HCT116 (cell line): ENCODE results near the gene ERG. TPM values are rescaled to one million over a fixed set of nuclear protein-coding genes. Genes with fewer than 3 reads are reported as not detected.

ENCODE experiments used
- ATAC-seq: fragments of 200-7000 bp; cut with Tn5 transposase; 2 replicates; pipeline ENCODE4 v1.9.1; 2020; ENCODE audit warnings: mild to moderate bottlenecking, moderate library complexity
- BruUV-seq: library from RNA; stranded (reverse); fragments of 400-500 nt; replicated peaks from 2 replicates; lab custom pipeline; 2021; lab: Mats Ljungman, UMichigan
- CTCF ChIA-PET: fragments of 300-600 bp; sonication (Branson Sonifier 250); formaldehyde crosslinking; loops from one replicate; lab custom pipeline; 2021; ENCODE audit warnings: antibody characterized with exemption; lab: Charles Lee
- POLR2A ChIA-PET: fragments of 300-600, 350-600 bp; sonication (Branson Sonifier 250); formaldehyde crosslinking; loops from one replicate; lab custom pipeline; 2021; ENCODE audit warnings: antibody characterized with exemption; lab: Charles Lee
- RAD21 ChIA-PET, 2 experiments: fragments of 300-600 bp; sonication (Branson Sonifier 250); formaldehyde crosslinking; loops; one replicate each; lab custom pipeline; 2023; ENCODE audit warnings: low total read pairs in 2 of 2; ENCODE audit not compliant: uncharacterized antibody in 2 of 2, unreplicated experiment in 2 of 2, low non-redundant PET in 1 of 2; lab: Charles Lee
- DNase-seq: peaks from one replicate; pipeline ENCODE4 v3.0.0-alpha.2; 2010; ENCODE audit warnings: low read depth, low spot score
- H2AFZ ChIP-seq: fragments of 200-600 bp; shearing (Covaris generic), sonication (generic); 2 replicates; pipeline ENCODE4 v1.6.1; 2017; ENCODE audit warnings: low read depth, mixed run types, mixed read lengths, antibody characterized with exemption, low read length; ENCODE audit not compliant: poor library complexity, severe bottlenecking
- H3K27ac ChIP-seq: 2 replicates; pipeline ENCODE4 v1.5.1; 2012; ENCODE audit warnings: low read depth, low read length
- H3K27me3 ChIP-seq: fragments of 200-600 bp; sonication (generic); 2 replicates; pipeline ENCODE4 v1.6.1; 2016; ENCODE audit warnings: mixed run types, low read length, mixed read lengths; ENCODE audit not compliant: insufficient read depth
- H3K36me3 ChIP-seq, 2 experiments: fragments of 200-500 bp in 1 of 2; fragments of 200-600 bp in 1 of 2; sonication (Bioruptor generic) in 1 of 2; sonication (generic) in 1 of 2; 2 replicates each; pipeline versions ENCODE4 v1.5.1 to v1.6.1; 2014 to 2016; ENCODE audit warnings: low read length in 2 of 2, inconsistent platforms in 1 of 2, mixed read lengths in 1 of 2, mixed run types in 1 of 2; ENCODE audit not compliant: insufficient read depth in 2 of 2, control insufficient read depth in 1 of 2
- H3K4me1 ChIP-seq, 2 experiments: fragments of 200-600 bp in 1 of 2; sonication (generic) in 1 of 2; 2 replicates each; pipeline versions ENCODE4 v1.5.1 to v1.6.1; 2012 to 2017; ENCODE audit warnings: low read length in 2 of 2, inconsistent platforms in 1 of 2, mild to moderate bottlenecking in 1 of 2, mixed read lengths in 1 of 2, mixed run types in 1 of 2, moderate library complexity in 1 of 2; ENCODE audit not compliant: insufficient read depth in 2 of 2, control insufficient read depth in 1 of 2
- H3K4me2 ChIP-seq: fragments of 200-600 bp; sonication (generic); 2 replicates; pipeline ENCODE4 v1.6.1; 2017; ENCODE audit warnings: mixed run types, low read length, mixed read lengths
- H3K4me3 ChIP-seq, 2 experiments: fragments of 200-600 bp in 1 of 2; sonication (generic) in 1 of 2; replicated peaks in 1 of 2; 2 replicates each; pipeline ENCODE4 v1.5.1; 2011 to 2016; ENCODE audit warnings: low read length in 2 of 2, control low read depth in 1 of 2, low read depth in 1 of 2, mild to moderate bottlenecking in 1 of 2, mixed read lengths in 1 of 2, mixed run types in 1 of 2
- H3K79me2 ChIP-seq: fragments of 200-600 bp; sonication (generic); 2 replicates; pipeline ENCODE4 v1.6.1; 2017; ENCODE audit warnings: mild to moderate bottlenecking, mixed run types, low read length, moderate library complexity, mixed read lengths; ENCODE audit not compliant: insufficient read depth
- H3K9ac ChIP-seq: fragments of 200-600 bp; sonication (generic); 2 replicates; pipeline ENCODE4 v1.6.1; 2016; ENCODE audit warnings: low read length, mixed read lengths
- H3K9me2 ChIP-seq: fragments of 200-600 bp; sonication (generic), shearing (Covaris generic); 2 replicates; pipeline ENCODE4 v1.6.1; 2017; ENCODE audit warnings: mixed run types, mild to moderate bottlenecking, moderate library complexity; ENCODE audit not compliant: insufficient read depth
- H3K9me3 ChIP-seq, 2 experiments: fragments of 200-500 bp in 1 of 2; fragments of 200-600 bp in 1 of 2; sonication (Bioruptor generic) in 1 of 2; sonication (generic) in 1 of 2; 2 replicates each; pipeline ENCODE4 v1.6.1; 2014 to 2017; ENCODE audit warnings: low read length in 2 of 2, mixed read lengths in 2 of 2, inconsistent platforms in 1 of 2, low read depth in 1 of 2, mild to moderate bottlenecking in 1 of 2, mixed run types in 1 of 2, moderate library complexity in 1 of 2; ENCODE audit not compliant: control insufficient read depth in 1 of 2, insufficient read depth in 1 of 2
- H4K20me1 ChIP-seq: fragments of 200-600 bp; sonication (generic), shearing (Covaris generic); 2 replicates; pipeline ENCODE4 v1.6.1; 2017; ENCODE audit warnings: mixed run types, mild to moderate bottlenecking, moderate library complexity; ENCODE audit not compliant: insufficient read depth
- CBX3 ChIP-seq: IDR thresholded peaks from 2 replicates; pipeline ENCODE4 v1.6.1; 2012; ENCODE audit warnings: low read depth
- CEBPB ChIP-seq: IDR thresholded peaks from 2 replicates; pipeline ENCODE4 v1.6.1; 2012; ENCODE audit warnings: low read depth
- FOSL1 ChIP-seq: IDR thresholded peaks from 2 replicates; pipeline ENCODE4 v1.6.1; 2012; ENCODE audit warnings: low read depth
- RAD21 ChIP-seq: IDR thresholded peaks from 2 replicates; pipeline ENCODE4 v1.6.1; 2012; ENCODE audit warnings: low read depth, mild to moderate bottlenecking
- intact Hi-C: fragments of 100-400 bp; cut with micrococcal nuclease; formaldehyde crosslinking; loops from 2 replicates; pipeline ENCODE4 v1.10.0; 2022
- total RNA-seq: library from RNA; stranded (reverse); gene quantifications from one replicate; pipeline ENCODE4 v1.2.1, GENCODE V29; 2021; ENCODE audit not compliant: unreplicated experiment
- TF ChIP-seq, protein P1 (sequence below): IDR thresholded peaks from 2 replicates; pipeline ENCODE4 v1.6.1; 2012
- TF ChIP-seq, protein P2 (sequence below): IDR thresholded peaks from 2 replicates; pipeline ENCODE4 v1.6.1; 2012
- TF ChIP-seq, protein P3 (sequence below): IDR thresholded peaks from 2 replicates; pipeline ENCODE4 v1.6.1; 2012; ENCODE audit warnings: low read depth

Gene ERG
- total RNA-seq, 1 experiment from 2014 or later, result 0.17 TPM

DNA sequence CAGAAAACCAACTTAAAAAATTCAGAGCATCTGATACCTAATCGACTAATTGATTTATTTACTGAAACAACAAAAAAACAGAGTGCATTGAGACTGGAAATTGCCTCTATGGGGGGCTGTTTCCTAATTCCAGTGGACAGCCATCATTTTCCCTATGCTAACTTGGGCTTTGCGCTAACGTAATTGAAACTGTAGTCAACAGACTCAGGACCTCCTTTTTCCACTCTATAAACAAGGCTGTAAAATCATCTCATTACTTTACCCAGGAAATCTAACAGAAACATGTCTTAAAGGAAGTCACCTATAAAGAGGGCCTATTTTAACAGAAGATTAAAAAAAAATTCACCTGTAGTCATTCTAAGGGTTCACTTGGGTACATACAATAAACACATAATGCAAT lies 2.1 kb downstream of the ERG start:
- no peak overlapping the region for H3K4me3 ChIP-seq
- RAD21 ChIA-PET, result no interaction called here
- TF ChIP-seq, protein P1, sequence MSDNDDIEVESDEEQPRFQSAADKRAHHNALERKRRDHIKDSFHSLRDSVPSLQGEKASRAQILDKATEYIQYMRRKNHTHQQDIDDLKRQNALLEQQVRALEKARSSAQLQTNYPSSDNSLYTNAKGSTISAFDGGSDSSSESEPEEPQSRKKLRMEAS, result no peak
- no peak for TF ChIP-seq CEBPB
- TF ChIP-seq, protein P2, sequence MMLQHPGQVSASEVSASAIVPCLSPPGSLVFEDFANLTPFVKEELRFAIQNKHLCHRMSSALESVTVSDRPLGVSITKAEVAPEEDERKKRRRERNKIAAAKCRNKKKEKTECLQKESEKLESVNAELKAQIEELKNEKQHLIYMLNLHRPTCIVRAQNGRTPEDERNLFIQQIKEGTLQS, result no peak
- no peak for TF ChIP-seq RAD21
- TF ChIP-seq FOSL1, result no peak
- TF ChIP-seq, protein P3, sequence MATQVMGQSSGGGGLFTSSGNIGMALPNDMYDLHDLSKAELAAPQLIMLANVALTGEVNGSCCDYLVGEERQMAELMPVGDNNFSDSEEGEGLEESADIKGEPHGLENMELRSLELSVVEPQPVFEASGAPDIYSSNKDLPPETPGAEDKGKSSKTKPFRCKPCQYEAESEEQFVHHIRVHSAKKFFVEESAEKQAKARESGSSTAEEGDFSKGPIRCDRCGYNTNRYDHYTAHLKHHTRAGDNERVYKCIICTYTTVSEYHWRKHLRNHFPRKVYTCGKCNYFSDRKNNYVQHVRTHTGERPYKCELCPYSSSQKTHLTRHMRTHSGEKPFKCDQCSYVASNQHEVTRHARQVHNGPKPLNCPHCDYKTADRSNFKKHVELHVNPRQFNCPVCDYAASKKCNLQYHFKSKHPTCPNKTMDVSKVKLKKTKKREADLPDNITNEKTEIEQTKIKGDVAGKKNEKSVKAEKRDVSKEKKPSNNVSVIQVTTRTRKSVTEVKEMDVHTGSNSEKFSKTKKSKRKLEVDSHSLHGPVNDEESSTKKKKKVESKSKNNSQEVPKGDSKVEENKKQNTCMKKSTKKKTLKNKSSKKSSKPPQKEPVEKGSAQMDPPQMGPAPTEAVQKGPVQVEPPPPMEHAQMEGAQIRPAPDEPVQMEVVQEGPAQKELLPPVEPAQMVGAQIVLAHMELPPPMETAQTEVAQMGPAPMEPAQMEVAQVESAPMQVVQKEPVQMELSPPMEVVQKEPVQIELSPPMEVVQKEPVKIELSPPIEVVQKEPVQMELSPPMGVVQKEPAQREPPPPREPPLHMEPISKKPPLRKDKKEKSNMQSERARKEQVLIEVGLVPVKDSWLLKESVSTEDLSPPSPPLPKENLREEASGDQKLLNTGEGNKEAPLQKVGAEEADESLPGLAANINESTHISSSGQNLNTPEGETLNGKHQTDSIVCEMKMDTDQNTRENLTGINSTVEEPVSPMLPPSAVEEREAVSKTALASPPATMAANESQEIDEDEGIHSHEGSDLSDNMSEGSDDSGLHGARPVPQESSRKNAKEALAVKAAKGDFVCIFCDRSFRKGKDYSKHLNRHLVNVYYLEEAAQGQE, result no peak
- TF ChIP-seq CBX3, result no peak
- no TSS peak for BruUV-seq
- no peaks in the 10 kb centered on the region for H3K9me3 ChIP-seq
- no peak overlapping the region for H2AFZ ChIP-seq
- no peak overlapping the region for H3K4me2 ChIP-seq
- no peak overlapping the region for H3K27ac ChIP-seq
- H4K20me1 ChIP-seq, result no peaks in the 10 kb centered on the region
- no peak overlapping the region for H3K9ac ChIP-seq
- no peak for ATAC-seq
- H3K4me1 ChIP-seq, result no peaks in the 10 kb centered on the region
- intact Hi-C loops, result no loop called here
- POLR2A ChIA-PET, result no interaction called here
- peaks cover 43% of the 10 kb centered on the region for H3K27me3 ChIP-seq
- no peaks in the 10 kb centered on the region for H3K9me2 ChIP-seq
- no peaks in the 10 kb centered on the region for H3K79me2 ChIP-seq
- H3K36me3 ChIP-seq, result no peaks in the 10 kb centered on the region
- CTCF ChIA-PET, result interaction anchor here (1.0 kb wide), 1 partner anchor 9 kb away, joined by 4 read pairs; no protein-coding TSS in a partner anchor
- DNase-seq, result no peak
